ENCODE measurements around the gene NAA16.

DNA sequence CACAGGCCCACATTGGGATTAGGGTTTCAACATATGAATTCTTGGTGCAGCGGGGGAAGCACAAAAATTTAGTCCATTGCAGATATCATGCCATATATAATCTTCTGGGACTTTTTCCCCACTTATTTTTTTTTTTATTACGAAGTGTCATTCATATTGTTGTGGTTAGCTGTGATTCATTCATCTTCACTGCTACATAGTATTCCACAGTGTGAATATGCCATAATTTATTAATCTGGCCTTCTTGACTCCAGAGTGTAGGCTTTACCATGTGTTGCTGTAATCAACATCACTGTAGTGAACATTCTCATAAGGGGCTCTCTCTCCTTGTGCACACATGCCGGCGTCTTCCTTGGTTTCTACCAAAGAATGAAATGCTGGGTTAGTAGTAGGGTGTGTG is 92.9 kb downstream of the NAA16 start:
- TF ChIP-seq, protein P1, sequence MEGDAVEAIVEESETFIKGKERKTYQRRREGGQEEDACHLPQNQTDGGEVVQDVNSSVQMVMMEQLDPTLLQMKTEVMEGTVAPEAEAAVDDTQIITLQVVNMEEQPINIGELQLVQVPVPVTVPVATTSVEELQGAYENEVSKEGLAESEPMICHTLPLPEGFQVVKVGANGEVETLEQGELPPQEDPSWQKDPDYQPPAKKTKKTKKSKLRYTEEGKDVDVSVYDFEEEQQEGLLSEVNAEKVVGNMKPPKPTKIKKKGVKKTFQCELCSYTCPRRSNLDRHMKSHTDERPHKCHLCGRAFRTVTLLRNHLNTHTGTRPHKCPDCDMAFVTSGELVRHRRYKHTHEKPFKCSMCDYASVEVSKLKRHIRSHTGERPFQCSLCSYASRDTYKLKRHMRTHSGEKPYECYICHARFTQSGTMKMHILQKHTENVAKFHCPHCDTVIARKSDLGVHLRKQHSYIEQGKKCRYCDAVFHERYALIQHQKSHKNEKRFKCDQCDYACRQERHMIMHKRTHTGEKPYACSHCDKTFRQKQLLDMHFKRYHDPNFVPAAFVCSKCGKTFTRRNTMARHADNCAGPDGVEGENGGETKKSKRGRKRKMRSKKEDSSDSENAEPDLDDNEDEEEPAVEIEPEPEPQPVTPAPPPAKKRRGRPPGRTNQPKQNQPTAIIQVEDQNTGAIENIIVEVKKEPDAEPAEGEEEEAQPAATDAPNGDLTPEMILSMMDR (IDR thresholded peaks at IDR 0.05) = no peak
- no peak for TF ChIP-seq POLR2A (IDR thresholded peaks at IDR 0.05)

Data from stomach (tissue), 4 donors.